CD14-positive monocyte (primary cell): ENCODE results near the gene ZFYVE28. TPM values are rescaled to one million over a fixed set of nuclear protein-coding genes. Genes with fewer than 3 reads are reported as not detected.

Source experiments
- DNase-seq, 3 donors: peaks; one replicate each; pipeline ENCODE4 v3.0.0-alpha.2; 2011 to 2022
- H2AFZ ChIP-seq: 2 replicates; pipeline ENCODE4 v1.6.0; 2012; ENCODE audit warnings: mild to moderate bottlenecking, low read depth, low read length, inconsistent platforms; ENCODE audit not compliant: insufficient read depth, poor library complexity, severe bottlenecking
- H3K27ac ChIP-seq, 2 donors: 1 replicate in 1 of 2; 2 replicates in 1 of 2; pipeline ENCODE4 v1.5.1; 2012 to 2013; ENCODE audit warnings: low read length in 2 of 2, control low read depth in 1 of 2, inconsistent platforms in 1 of 2, low read depth in 1 of 2, mild to moderate bottlenecking in 1 of 2
- H3K27me3 ChIP-seq, 2 donors: one replicate each; pipeline versions ENCODE4 v1.6.0 to v1.6.1; 2011 to 2013; ENCODE audit warnings: low read length in 2 of 2; ENCODE audit not compliant: control insufficient read depth in 2 of 2, insufficient read depth in 2 of 2
- H3K36me3 ChIP-seq, 2 donors: replicated peaks in 1 of 2; 1 replicate in 1 of 2; 2 replicates in 1 of 2; pipeline versions ENCODE4 v1.5.1 to v1.6.1; 2012 to 2013; ENCODE audit warnings: low read length in 2 of 2, control low read depth in 1 of 2, inconsistent platforms in 1 of 2, mild to moderate bottlenecking in 1 of 2; ENCODE audit not compliant: insufficient read depth in 2 of 2, control insufficient read depth in 1 of 2
- H3K4me1 ChIP-seq, 2 donors: 1 replicate in 1 of 2; 2 replicates in 1 of 2; pipeline versions ENCODE4 v1.5.1 to v1.6.1; 2012 to 2013; ENCODE audit warnings: low read length in 2 of 2, control low read depth in 1 of 2, inconsistent platforms in 1 of 2, mild to moderate bottlenecking in 1 of 2, moderate library complexity in 1 of 2; ENCODE audit not compliant: insufficient read depth in 2 of 2, control insufficient read depth in 1 of 2
- H3K4me2 ChIP-seq: replicated peaks from 2 replicates; pipeline ENCODE3; 2012; ENCODE audit warnings: low read length, moderate library complexity, mild to moderate bottlenecking; ENCODE audit not compliant: poor library complexity, severe bottlenecking; ENCODE audit errors: extremely low read depth
- H3K4me3 ChIP-seq, 3 experiments: fragments of 200-600 bp in 1 of 3; sonication (generic) in 1 of 3; replicated peaks in 1 of 3; 1 replicate in 2 of 3; 2 replicates in 1 of 3; pipeline ENCODE4 v1.5.1; 2011 to 2013; ENCODE audit warnings: low read length in 3 of 3, mild to moderate bottlenecking in 3 of 3, control low read depth in 2 of 3, low read depth in 2 of 3, inconsistent platforms in 1 of 3, moderate library complexity in 1 of 3
- H3K79me2 ChIP-seq: 2 replicates; pipeline ENCODE4 v1.6.0; 2012; ENCODE audit warnings: mild to moderate bottlenecking, control low read depth, inconsistent platforms, low read length, moderate library complexity; ENCODE audit not compliant: insufficient read depth
- H3K9ac ChIP-seq: 2 replicates; pipeline ENCODE4 v1.6.0; 2017; ENCODE audit warnings: low read length, mild to moderate bottlenecking; ENCODE audit not compliant: insufficient read depth, poor library complexity, severe bottlenecking
- H3K9me3 ChIP-seq, 2 donors: replicated peaks in 1 of 2; 1 replicate in 1 of 2; 2 replicates in 1 of 2; pipeline versions ENCODE4 v1.5.1 to v1.6.1; 2012 to 2013; ENCODE audit warnings: low read length in 2 of 2, control low read depth in 1 of 2; ENCODE audit not compliant: control insufficient read depth in 1 of 2, insufficient read depth in 1 of 2
- H4K20me1 ChIP-seq: 2 replicates; pipeline ENCODE4 v1.6.0; 2012; ENCODE audit warnings: mild to moderate bottlenecking, low read length, control low read depth, moderate library complexity; ENCODE audit not compliant: insufficient read depth
- H3K27ac Mint-ChIP-seq, 7 donors: one replicate each; pipeline ENCODE4 v1.8.0; 2020; ENCODE audit warnings: mild to moderate bottlenecking in 7 of 7, mixed read lengths in 7 of 7, moderate library complexity in 6 of 7, inconsistent platforms in 2 of 7
- H3K27me3 Mint-ChIP-seq, 3 donors: one replicate each; pipeline ENCODE4 v1.8.0; 2021 to 2022; ENCODE audit warnings: low read depth in 3 of 3, mild to moderate bottlenecking in 3 of 3, mixed read lengths in 3 of 3, moderate library complexity in 3 of 3, inconsistent platforms in 1 of 3
- H3K36me3 Mint-ChIP-seq, 2 donors: one replicate each; pipeline ENCODE4 v1.8.0; 2020; ENCODE audit warnings: mixed read lengths in 2 of 2, inconsistent platforms in 1 of 2, mild to moderate bottlenecking in 1 of 2
- H3K4me1 Mint-ChIP-seq: one replicate; pipeline ENCODE4 v1.8.0; 2020; ENCODE audit warnings: mild to moderate bottlenecking, mixed read lengths
- H3K4me3 Mint-ChIP-seq, 2 donors: one replicate each; pipeline ENCODE4 v1.8.0; 2020; ENCODE audit warnings: mild to moderate bottlenecking in 2 of 2, mixed read lengths in 2 of 2, moderate library complexity in 1 of 2
- H3K9me3 Mint-ChIP-seq, 7 donors: one replicate each; pipeline ENCODE4 v1.8.0; 2020 to 2022; ENCODE audit warnings: mixed read lengths in 7 of 7, mild to moderate bottlenecking in 6 of 7, moderate library complexity in 6 of 7, inconsistent platforms in 2 of 7
- WGBS: methylation state at CpG from one replicate; pipeline ENCODE4 v1.1.5; 2013; ENCODE audit warnings: missing lambda C conversion rate; ENCODE audit not compliant: insufficient coverage; 5-methylcytosine and 5-hydroxymethylcytosine counted together
- intact Hi-C, 2 donors: fragments of 100-400 bp; cut with micrococcal nuclease; formaldehyde crosslinking; loops; one replicate each; pipeline versions ENCODE4 v1.15.0 to v1.15.1; 2023
- polyA plus RNA-seq, 3 donors: library from polyadenylated mRNA; depleted of rRNA in 1 of 3; unstranded in 2 of 3; stranded (reverse) in 1 of 3; fragments of 300-500 nt in 2 of 3; fragments of >200 nt in 1 of 3; fragmentation: Illumina TruSeq in 2 of 3; gene quantifications; 1 replicate in 2 of 3; 2 replicates in 1 of 3; pipeline ENCODE4 v1.2.3, GENCODE V29; 2012 to 2021
- TF ChIP-seq, protein P1 (sequence below): fragments of 200-600 bp; IDR thresholded peaks from one replicate; pipeline ENCODE4 v1.8.0; 2022; ENCODE audit warnings: antibody characterized with exemption, mild to moderate bottlenecking

The ZFYVE28 gene
- polyA plus RNA-seq, 3 donors: 1.0 to 4.4 (median 1.1) TPM

DNA sequence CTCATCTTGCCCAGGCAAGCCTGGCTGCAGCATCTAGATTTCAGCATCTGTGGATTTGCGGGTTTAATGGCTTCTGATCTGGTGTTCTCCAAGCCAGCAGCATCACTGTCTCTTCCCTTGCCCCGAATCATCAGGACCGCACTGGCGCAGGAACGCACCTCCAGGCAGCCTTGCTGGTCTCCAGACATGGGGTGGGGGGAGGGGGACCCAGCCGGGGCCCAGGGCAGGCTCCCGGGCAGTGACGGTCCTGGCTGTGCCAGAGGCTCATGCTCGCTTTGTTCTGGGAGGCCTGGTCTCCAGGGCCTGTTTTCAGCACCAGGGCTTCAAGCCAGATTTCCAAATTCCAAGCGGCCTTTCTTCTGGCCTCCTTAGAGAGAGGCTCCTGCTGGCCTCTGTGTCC is 5.2 kb upstream of the ZFYVE28 start:
- Histone ChIP-seq H3K79me2 (no peaks in the 10 kb centered on the region), H3K27ac (no peak overlapping the region), H3K4me3 (no peak overlapping the region), H2AFZ (no peak overlapping the region), H3K4me1 (peaks cover 15 to 18% of the 10 kb centered on the region in 2 donors), H3K27me3 (peaks cover 0 to 12% of the 10 kb centered on the region in 2 donors), H3K9me3 (no peaks in the 10 kb centered on the region), H3K36me3 (no peaks in the 10 kb centered on the region), H4K20me1 (no peaks in the 10 kb centered on the region), H3K4me2 (no peak overlapping the region), H3K9ac (no peak overlapping the region)
- WGBS: 98% methylated on average over 4 of the region's 10 CpGs
- Mint-ChIP-seq H3K4me1 (peaks cover 19% of the 10 kb centered on the region), H3K36me3 (no peaks in the 10 kb centered on the region), H3K27me3 (peaks cover 21 to 24% (median 22%) of the 10 kb centered on the region in 3 donors), H3K9me3 (peaks cover 0 to 2% (median 1%) of the 10 kb centered on the region in 7 donors), H3K4me3 (no peak overlapping the region), H3K27ac (no peak overlapping the region)
- intact Hi-C loops: loop anchor here (5.0 kb wide), 2 partner anchors 39 to 181 kb away; partner anchors contain the start of genes HAUS3 (in 1 of the 2) and POLN (in 1 of the 2)
- no peak for DNase-seq
- TF ChIP-seq, protein P1, sequence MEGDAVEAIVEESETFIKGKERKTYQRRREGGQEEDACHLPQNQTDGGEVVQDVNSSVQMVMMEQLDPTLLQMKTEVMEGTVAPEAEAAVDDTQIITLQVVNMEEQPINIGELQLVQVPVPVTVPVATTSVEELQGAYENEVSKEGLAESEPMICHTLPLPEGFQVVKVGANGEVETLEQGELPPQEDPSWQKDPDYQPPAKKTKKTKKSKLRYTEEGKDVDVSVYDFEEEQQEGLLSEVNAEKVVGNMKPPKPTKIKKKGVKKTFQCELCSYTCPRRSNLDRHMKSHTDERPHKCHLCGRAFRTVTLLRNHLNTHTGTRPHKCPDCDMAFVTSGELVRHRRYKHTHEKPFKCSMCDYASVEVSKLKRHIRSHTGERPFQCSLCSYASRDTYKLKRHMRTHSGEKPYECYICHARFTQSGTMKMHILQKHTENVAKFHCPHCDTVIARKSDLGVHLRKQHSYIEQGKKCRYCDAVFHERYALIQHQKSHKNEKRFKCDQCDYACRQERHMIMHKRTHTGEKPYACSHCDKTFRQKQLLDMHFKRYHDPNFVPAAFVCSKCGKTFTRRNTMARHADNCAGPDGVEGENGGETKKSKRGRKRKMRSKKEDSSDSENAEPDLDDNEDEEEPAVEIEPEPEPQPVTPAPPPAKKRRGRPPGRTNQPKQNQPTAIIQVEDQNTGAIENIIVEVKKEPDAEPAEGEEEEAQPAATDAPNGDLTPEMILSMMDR: no peak

DNA sequence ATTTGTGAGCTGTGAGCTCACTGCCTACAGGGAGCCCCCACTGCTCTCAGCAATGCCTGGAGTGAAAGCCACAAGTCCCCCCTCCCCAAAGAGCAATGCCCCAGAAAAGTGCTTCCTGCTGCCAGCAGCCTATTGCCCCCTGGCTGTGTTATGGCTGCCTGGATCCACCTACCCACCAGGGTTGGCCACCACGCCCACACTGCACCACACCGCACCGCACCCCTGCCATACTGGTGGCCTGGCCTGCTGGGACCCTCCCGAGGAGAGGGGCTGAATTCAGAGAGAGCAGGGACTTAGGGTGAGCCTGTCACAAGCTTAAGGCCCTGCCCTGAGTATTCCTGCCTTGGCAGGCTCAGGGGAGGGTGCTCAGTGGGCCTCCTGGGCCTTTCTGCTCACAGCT is 4.6 kb upstream of the ZFYVE28 start:
- Mint-ChIP-seq H3K4me3 (no peak overlapping the region), H3K4me1 (peaks cover 19% of the 10 kb centered on the region), H3K36me3 (no peaks in the 10 kb centered on the region), H3K27ac (no peak overlapping the region), H3K27me3 (peaks cover 21 to 24% (median 22%) of the 10 kb centered on the region in 3 donors), H3K9me3 (no peaks in the 10 kb centered on the region)
- peaks cover 16 to 19% of the 10 kb centered on the region in 2 donors for H3K4me1 ChIP-seq
- no peaks in the 10 kb centered on the region for H3K36me3 ChIP-seq
- no peaks in the 10 kb centered on the region for H3K9me3 ChIP-seq
- H3K79me2 ChIP-seq: no peaks in the 10 kb centered on the region
- intact Hi-C loops: loop anchor here (5.0 kb wide), 2 partner anchors 39 to 181 kb away; partner anchors contain the start of genes HAUS3 (in 1 of the 2) and POLN (in 1 of the 2)
- no peak overlapping the region for H3K4me3 ChIP-seq
- no peak overlapping the region for H3K9ac ChIP-seq
- WGBS: 75% methylated on average over 4 of the region's 4 CpGs
- no peak overlapping the region for H3K4me2 ChIP-seq
- H3K27ac ChIP-seq: no peak overlapping the region
- H3K27me3 ChIP-seq: peaks cover 0 to 12% of the 10 kb centered on the region in 2 donors
- no peak overlapping the region for H2AFZ ChIP-seq
- H4K20me1 ChIP-seq: no peaks in the 10 kb centered on the region
- DNase-seq: no peak
- TF ChIP-seq, protein P1: no peak
